Activated naive CD4-positive, alpha-beta T cell treated with anti-CD3 and anti-CD28 coated beads, Interleukin-2, amount 10 ng/mL, durations not matched to agents 7 days and 5 days (primary cell): ENCODE measurements around the gene RFC4.

ENCODE experiments used
- CTCF ChIA-PET: fragments of 350-600 bp; sonication (Branson Sonifier 250); formaldehyde crosslinking; loops from one replicate; lab custom pipeline; 2021; ENCODE audit warnings: antibody characterized with exemption; lab: Charles Lee
- DNase-seq: peaks from one replicate; pipeline ENCODE4 v3.0.0-alpha.2; 2020
- H3K27ac Mint-ChIP-seq: one replicate; pipeline ENCODE4 v1.8.0; 2021; ENCODE audit warnings: mild to moderate bottlenecking, moderate library complexity, mixed read lengths
- H3K27me3 Mint-ChIP-seq: one replicate; pipeline ENCODE4 v1.8.0; 2021; ENCODE audit warnings: mild to moderate bottlenecking, mixed read lengths
- H3K36me3 Mint-ChIP-seq: one replicate; pipeline ENCODE4 v1.8.0; 2021; ENCODE audit warnings: mixed read lengths
- H3K4me1 Mint-ChIP-seq: one replicate; pipeline ENCODE4 v1.8.0; 2021; ENCODE audit warnings: mixed read lengths
- H3K4me3 Mint-ChIP-seq: one replicate; pipeline ENCODE4 v1.8.0; 2021; ENCODE audit warnings: mild to moderate bottlenecking, moderate library complexity, mixed read lengths
- H3K9me3 Mint-ChIP-seq: one replicate; pipeline ENCODE4 v1.8.0; 2021; ENCODE audit warnings: mixed read lengths

The RFC4 gene

DNA sequence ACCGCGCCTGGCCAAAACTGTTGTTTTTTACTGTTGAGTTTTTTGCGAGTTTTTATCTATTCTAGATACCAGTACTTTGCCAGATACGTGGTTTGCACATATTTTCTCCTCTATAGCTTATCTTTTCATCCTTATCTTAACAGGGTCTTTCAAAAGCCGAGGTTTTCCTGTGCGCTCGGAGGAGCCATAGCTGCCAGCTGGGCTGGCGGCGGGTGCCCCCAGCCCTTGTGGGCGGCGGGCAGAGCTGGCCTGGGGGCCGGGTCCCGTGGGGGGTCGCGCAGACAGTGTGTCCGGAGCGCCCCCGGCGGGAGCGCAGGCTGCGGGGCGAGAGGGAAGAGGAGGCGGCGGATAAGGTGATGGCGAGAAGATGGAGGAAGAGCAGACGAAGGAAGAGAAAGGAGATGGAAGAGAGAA, 34.0 kb downstream of the RFC4 start:
- Mint-ChIP-seq H3K27me3 (peaks cover 12% of the 10 kb centered on the region), H3K4me1 (peaks cover 19% of the 10 kb centered on the region), H3K9me3 (no peaks in the 10 kb centered on the region), H3K4me3 (peak overlapping the region; percentile 75), H3K36me3 (peaks cover 4% of the 10 kb centered on the region), H3K27ac (peak overlapping the region; percentile 79)
- DNase-seq: peak; percentile 29
- CTCF ChIA-PET: interaction anchor here (0.9 to 2.0 kb wide), 3 partner anchors 12 to 158 kb away, joined by 3 to 8 read pairs (median 4); no protein-coding TSS in a partner anchor

DNA sequence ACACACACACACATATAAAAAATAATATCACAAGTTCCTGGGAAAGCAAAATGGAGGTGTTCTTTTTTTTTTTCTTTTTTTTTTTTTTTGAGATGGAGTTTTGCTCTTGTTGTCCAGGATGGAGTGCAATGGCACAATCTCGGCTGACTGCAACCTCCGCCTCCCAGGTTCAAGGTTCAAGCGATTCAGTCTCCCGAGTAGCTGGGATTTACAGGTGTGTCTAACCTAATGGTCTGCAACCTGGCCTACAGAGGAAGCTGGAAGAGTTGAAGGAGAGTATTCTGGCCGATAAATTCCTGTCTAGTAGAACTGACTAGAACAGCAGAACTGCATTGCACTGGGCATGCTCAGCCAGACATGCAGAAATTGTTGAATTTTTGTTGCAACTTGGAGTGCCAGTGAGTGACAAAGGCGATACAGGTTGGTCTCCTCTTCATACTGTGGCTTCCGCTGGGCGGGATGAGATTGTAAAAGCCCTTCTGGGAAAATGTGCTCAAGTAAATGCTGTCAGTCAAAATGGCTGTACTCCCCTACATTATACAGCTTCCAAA, 45.3 kb downstream of the RFC4 start:
- Mint-ChIP-seq H3K27me3 (peaks cover 22% of the 10 kb centered on the region), H3K4me1 (no peaks in the 10 kb centered on the region), H3K9me3 (no peaks in the 10 kb centered on the region), H3K27ac (no peak overlapping the region), H3K36me3 (no peaks in the 10 kb centered on the region), H3K4me3 (no peak overlapping the region)
- CTCF ChIA-PET: no interaction called here
- no peak for DNase-seq

DNA sequence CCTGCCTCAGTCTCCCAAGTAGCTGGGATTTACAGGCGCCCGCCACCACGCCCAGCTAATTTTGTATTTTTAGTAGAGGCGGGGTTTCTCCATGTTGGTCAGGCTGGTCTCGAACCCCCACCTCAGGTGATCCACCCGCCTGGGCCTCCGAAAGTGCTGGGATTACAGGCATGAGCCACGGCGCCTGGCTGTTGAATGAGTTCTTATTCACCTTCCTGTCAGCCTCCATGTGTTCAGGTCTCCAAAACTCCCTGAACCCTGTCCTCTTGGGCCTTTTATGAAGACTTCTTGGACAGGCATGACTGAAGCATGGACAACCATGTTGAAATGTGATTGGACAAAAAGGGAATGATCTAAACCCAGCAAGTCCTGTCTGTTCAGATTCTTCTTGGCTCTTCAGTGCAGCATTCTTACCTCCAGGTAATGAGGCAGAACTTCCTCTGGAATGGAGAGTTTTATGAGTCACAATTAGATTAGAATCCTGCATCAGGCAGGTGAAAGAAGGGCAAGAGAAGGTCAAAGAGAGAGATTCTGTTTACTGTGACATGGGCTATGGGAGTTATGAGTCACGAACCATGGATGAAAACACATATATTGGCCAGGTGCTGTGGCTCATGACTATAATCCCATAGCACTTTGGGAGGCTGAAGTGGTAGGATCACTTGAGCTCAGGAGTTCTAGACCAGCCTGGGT, 46.0 kb downstream of the RFC4 start:
- H3K27ac Mint-ChIP-seq: no peak overlapping the region

DNA sequence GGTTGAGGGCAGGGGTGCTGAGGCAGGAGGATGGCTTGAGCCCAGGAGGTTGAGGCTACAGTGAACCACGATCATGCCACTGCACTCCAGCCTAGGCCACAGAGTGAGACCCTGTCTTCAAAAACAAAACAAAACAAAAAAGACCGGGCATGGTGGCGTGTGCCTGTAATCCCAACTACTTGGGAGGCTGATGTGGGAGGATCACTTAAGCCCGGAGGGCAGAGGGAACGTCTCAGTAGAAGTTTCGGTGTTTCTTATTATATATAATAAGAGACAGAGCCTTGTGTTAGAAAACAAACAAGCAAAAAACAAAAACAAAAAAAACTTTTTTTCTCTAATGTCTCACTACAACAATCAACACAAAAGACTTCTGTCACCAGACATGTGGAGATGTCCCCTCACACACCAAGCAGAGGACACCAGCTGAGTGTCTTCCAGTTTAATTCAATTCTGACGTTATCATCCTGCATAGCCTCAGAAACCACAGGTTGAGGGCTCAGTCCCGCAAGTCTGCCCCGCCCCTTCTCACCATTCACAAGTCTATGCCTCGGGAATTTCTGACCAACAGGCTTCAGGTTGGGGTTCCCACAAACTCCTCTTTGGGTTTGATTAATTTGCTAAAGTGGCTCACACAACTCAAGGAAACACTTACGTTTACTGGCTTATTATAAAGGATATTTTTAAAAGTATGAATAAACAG, 46.9 kb downstream of the RFC4 start:
- Mint-ChIP-seq H3K27ac (no peak overlapping the region), H3K36me3 (no peaks in the 10 kb centered on the region), H3K27me3 (peaks cover 22% of the 10 kb centered on the region), H3K4me3 (no peak overlapping the region), H3K4me1 (no peaks in the 10 kb centered on the region), H3K9me3 (no peaks in the 10 kb centered on the region)
- DNase-seq: no peak
- CTCF ChIA-PET: no interaction called here

More for the DNA sequence above, 46.0 kb downstream of the RFC4 start:
- no peaks in the 10 kb centered on the region for H3K9me3 Mint-ChIP-seq
- DNase-seq: no peak
- no peaks in the 10 kb centered on the region for H3K4me1 Mint-ChIP-seq
- no peaks in the 10 kb centered on the region for H3K36me3 Mint-ChIP-seq
- peaks cover 22% of the 10 kb centered on the region for H3K27me3 Mint-ChIP-seq
- CTCF ChIA-PET: no interaction called here
- H3K4me3 Mint-ChIP-seq: no peak overlapping the region

DNA sequence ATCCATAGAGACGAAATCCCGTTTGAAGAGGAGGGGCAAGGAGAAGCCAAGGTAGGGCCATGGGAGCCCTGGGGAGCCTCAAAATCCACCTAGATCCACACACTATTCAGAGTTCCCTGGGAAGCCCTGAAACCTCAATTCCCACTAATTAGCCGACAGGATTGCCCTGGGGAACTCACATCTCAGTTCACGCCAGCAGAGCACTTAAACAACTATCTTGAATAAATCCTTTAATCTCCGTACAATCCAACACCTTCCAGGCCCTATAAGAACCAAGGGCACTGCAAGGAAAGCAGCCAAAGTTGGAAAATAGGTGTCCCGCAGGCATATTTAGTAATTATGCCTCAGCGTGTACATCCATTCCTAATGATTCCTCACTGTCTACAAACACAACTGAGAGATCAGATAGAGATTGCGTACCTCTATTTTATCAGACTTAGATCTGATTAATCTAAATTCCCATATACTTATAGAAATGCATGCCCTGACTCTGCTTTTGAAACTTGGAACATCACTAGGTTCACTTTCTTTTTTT, 48.5 kb downstream of the RFC4 start:
- no peak overlapping the region for H3K27ac Mint-ChIP-seq
- CTCF ChIA-PET: no interaction called here
- peaks cover 33% of the 10 kb centered on the region for H3K27me3 Mint-ChIP-seq

DNA sequence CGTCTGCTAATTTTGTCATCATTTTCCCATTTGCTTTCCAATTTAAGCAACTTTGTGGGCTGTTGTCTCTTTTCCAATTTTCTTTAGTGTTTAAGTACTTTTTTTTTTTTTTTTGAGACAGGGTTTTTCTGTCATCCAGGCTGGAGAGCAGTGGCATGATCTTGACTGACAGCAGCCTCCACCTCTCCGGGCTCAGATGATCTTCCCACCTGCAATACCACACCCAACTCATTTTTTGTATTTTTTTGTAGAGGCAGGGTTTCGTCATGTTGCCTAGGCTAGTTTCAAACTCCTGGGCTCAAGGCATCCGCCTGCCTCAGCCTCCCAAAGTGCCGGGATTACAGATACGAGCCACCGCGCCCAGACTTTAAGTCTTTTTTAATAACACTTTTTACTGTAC, 49.1 kb downstream of the RFC4 start:
- Mint-ChIP-seq H3K27me3 (peaks cover 33% of the 10 kb centered on the region), H3K4me3 (no peak overlapping the region), H3K27ac (no peak overlapping the region), H3K9me3 (no peaks in the 10 kb centered on the region), H3K4me1 (peaks cover 5% of the 10 kb centered on the region), H3K36me3 (no peaks in the 10 kb centered on the region)
- DNase-seq: no peak
- CTCF ChIA-PET: no interaction called here

More for the DNA sequence above, 48.5 kb downstream of the RFC4 start:
- H3K4me3 Mint-ChIP-seq: no peak overlapping the region
- H3K36me3 Mint-ChIP-seq: no peaks in the 10 kb centered on the region
- DNase-seq: no peak
- peaks cover 5% of the 10 kb centered on the region for H3K4me1 Mint-ChIP-seq
- no peaks in the 10 kb centered on the region for H3K9me3 Mint-ChIP-seq

DNA sequence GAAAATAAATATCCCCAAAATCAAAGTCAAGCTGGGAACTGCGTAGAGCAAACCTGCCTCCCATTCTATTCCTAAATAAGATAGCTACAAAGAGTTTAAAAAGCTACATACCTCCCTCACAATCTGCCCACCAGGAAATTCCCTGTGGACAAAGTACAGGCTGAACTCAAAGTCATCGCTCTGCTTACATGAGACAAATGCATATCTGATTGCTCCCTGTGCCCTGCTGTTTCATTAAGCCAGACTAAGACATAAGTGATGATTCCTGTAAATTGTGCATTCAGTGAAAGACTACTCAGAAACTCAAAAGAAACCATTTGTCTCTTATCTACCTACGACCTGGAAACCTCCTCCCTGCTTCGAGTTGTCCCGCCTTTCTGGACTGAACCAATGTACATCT, 51.4 kb downstream of the RFC4 start:
- Mint-ChIP-seq H3K9me3 (no peaks in the 10 kb centered on the region), H3K27me3 (peaks cover 33% of the 10 kb centered on the region), H3K4me3 (no peak overlapping the region), H3K4me1 (peaks cover 5% of the 10 kb centered on the region), H3K36me3 (no peaks in the 10 kb centered on the region), H3K27ac (no peak overlapping the region)
- DNase-seq: no peak
- CTCF ChIA-PET: interaction anchor here (2.5 kb wide), 1 partner anchor 138 kb away, joined by 8 read pairs; no protein-coding TSS in a partner anchor

DNA sequence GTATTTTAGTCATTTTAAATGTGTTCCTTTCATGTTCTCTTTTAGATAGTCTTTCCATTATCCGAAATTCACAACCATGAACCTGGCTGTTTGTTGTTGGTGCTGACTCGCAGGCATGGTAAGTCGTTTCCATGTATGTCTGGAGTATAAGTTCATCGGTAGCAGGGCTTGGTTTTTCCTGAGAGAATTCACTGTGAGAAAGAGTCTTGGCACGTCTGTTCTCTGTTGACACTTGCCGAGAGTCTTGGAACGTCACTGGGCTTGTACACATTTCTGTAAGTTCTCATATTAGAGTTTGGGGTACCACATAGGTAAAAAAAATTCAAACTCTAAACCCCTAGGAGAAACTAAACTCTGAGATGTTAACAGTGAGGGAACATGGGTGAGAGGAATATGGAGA, 52.3 kb downstream of the RFC4 start:
- CTCF ChIA-PET: interaction anchor here (1.4 to 2.5 kb wide), 2 partner anchors 137 to 139 kb away, joined by 5 to 8 read pairs; no protein-coding TSS in a partner anchor
- DNase-seq: no peak
- peaks cover 28% of the 10 kb centered on the region for H3K27me3 Mint-ChIP-seq
- no peaks in the 10 kb centered on the region for H3K36me3 Mint-ChIP-seq
- no peak overlapping the region for H3K27ac Mint-ChIP-seq
- no peaks in the 10 kb centered on the region for H3K9me3 Mint-ChIP-seq
- no peak overlapping the region for H3K4me3 Mint-ChIP-seq
- peaks cover 5% of the 10 kb centered on the region for H3K4me1 Mint-ChIP-seq

DNA sequence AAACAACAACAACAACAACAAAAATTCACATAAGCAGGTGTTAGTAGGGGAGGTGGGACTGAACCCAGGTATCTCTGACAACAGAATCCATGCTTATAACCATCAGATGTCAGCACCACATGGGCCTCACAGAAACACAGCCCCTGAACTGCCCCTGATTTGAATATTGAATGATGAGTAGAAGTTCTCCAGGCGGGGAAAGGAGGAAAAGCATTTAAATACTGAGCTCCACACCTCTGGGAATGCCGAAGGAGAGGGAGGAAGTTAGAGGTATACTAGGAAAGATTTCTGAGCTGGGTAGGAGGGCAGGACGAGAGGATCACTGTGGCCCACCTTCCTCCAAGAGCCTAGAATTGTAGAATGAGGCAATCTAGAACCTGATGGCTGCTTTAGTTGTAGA, 54.8 kb downstream of the RFC4 start:
- H3K4me3 Mint-ChIP-seq: no peak overlapping the region
- no peak for DNase-seq
- no peaks in the 10 kb centered on the region for H3K9me3 Mint-ChIP-seq
- H3K36me3 Mint-ChIP-seq: no peaks in the 10 kb centered on the region
- H3K27ac Mint-ChIP-seq: no peak overlapping the region
- CTCF ChIA-PET: interaction anchor here (1.2 to 1.3 kb wide), 2 partner anchors 136 to 137 kb away, joined by 3 read pairs; no protein-coding TSS in a partner anchor
- peaks cover 5% of the 10 kb centered on the region for H3K4me1 Mint-ChIP-seq
- peaks cover 14% of the 10 kb centered on the region for H3K27me3 Mint-ChIP-seq

DNA sequence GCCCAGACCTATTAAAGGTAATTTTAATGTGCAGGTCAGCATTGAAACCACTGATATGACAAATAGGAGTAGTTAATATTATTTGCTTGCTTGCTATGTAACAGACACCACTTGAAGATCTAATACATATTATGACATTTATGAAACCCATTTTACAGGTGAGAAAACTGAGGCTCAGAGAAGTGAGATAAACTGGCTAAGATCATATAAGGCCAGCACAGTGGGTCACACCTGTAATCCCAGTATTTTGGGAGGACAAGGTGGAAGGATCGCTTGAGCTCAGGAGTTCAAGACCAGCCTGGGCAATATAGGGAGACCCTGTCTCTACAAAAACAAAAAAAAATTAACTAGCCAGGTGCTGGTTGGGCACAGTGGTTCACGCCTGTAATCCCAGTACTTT, 56.0 kb downstream of the RFC4 start:
- Mint-ChIP-seq H3K4me3 (no peak overlapping the region), H3K9me3 (no peaks in the 10 kb centered on the region), H3K27ac (no peak overlapping the region), H3K27me3 (peaks cover 19% of the 10 kb centered on the region), H3K36me3 (no peaks in the 10 kb centered on the region), H3K4me1 (peaks cover 10% of the 10 kb centered on the region)
- DNase-seq: no peak
- CTCF ChIA-PET: no interaction called here

DNA sequence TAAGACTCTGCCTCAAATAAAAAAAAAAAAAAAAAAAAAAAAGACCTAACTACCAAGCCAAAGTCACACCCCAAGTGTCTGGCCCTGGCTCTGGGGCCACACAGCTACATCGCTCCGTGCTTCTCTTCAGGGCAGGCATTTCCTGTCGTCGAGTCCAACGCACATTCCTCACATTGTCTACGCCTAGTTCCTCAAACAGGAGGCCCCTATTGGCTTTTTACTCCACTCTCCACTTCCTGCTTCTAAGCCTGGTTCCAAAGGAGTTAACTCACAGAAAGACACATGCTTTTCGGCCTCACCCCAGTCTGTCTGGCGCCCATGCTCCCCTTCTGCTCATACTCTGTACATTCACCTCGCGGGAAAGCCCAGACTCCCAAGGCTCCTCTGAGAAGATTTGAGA, 60.3 kb downstream of the RFC4 start:
- Mint-ChIP-seq H3K4me3 (no peak overlapping the region), H3K27ac (no peak overlapping the region), H3K27me3 (peaks cover 10% of the 10 kb centered on the region), H3K9me3 (no peaks in the 10 kb centered on the region), H3K36me3 (no peaks in the 10 kb centered on the region), H3K4me1 (peaks cover 4% of the 10 kb centered on the region)
- CTCF ChIA-PET: interaction anchor here (0.6 kb wide), 1 partner anchor 419 kb away, joined by 5 read pairs; no protein-coding TSS in a partner anchor
- DNase-seq: peak; percentile 28

DNA sequence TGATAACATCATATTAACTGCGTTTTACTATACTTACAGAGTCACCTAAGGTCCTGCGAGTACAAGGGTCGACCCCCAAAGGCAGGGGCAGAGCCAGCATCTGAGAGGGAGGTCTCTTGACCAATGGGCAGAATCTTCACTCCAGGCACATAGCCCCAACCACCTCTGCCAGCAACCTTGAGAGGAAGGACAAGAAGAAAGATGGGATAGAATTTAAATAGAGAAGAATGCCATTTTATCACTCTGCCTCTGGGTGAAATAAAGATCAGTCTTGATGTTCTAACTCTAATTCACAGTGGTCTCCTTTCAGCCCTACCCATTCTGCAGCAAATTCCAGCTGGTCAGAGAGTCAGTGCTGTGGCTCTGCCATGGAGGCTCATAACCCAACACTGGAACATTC, 62.6 kb downstream of the RFC4 start:
- Mint-ChIP-seq H3K36me3 (no peaks in the 10 kb centered on the region), H3K27ac (no peak overlapping the region), H3K9me3 (no peaks in the 10 kb centered on the region), H3K4me1 (peaks cover 4% of the 10 kb centered on the region), H3K4me3 (no peak overlapping the region), H3K27me3 (peaks cover 10% of the 10 kb centered on the region)
- CTCF ChIA-PET: no interaction called here
- no peak for DNase-seq

DNA sequence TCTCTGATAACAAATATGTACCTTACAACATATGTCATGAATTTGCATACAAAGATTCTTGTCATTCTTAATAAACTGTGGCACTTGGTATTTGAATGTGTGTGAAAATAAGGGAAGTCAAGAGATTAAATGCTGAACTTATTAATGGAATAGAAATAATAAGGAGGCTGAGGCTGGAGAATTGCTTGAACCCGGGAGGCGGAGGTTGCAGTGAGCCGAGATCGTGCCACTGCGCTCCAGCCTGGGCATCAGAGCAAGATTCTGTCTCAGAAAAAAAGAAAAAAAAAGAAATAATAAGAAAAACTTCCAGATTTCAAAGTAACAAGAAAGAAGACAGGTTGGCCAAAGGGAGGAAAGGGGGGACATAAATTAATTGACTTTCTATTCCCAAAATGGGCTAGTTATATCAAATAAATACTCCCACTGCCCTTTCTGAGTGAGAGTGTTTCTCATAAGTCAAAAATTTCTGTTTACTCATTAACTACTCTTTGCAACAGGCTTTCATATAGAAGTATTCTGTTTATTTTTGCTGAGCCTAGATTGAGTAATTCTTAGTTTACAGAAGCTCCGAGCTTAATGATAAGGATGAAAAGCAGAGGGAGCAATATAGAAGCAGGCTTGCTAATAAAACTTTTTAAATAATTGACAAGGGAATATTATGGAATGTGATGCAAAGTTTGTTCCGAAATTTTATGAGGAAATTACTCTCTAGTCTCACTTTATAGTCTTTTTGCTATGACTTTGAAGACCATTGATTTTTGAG, 63.5 kb downstream of the RFC4 start:
- CTCF ChIA-PET: no interaction called here
- no peak for DNase-seq
- H3K36me3 Mint-ChIP-seq: no peaks in the 10 kb centered on the region
- H3K4me3 Mint-ChIP-seq: no peak overlapping the region
- H3K4me1 Mint-ChIP-seq: peaks cover 4% of the 10 kb centered on the region
- H3K27me3 Mint-ChIP-seq: peaks cover 10% of the 10 kb centered on the region
- no peak overlapping the region for H3K27ac Mint-ChIP-seq
- H3K9me3 Mint-ChIP-seq: no peaks in the 10 kb centered on the region
